Astrocyte (in vitro differentiated cells and primary cell): ENCODE results near the gene TGM3. TPM values are rescaled to one million over a fixed set of nuclear protein-coding genes. Genes with fewer than 3 reads are reported as not detected.

Experiments
- DNase-seq: peaks from one replicate; pipeline ENCODE4 v3.0.0-alpha.2; 2010; ENCODE audit warnings: low read depth
- FAIRE-seq: peaks from 2 replicates; lab custom pipeline; 2011; peaks lifted over from hg19 to GRCh38; lab: Jason Lieb, UNC
- H2AFZ ChIP-seq: 2 replicates; pipeline ENCODE4 v1.6.0; 2012; ENCODE audit warnings: low read depth, low read length, inconsistent platforms
- H3K27ac ChIP-seq: 2 replicates; pipeline ENCODE4 v1.5.1; 2011; ENCODE audit warnings: low read depth, low read length, inconsistent platforms
- H3K27me3 ChIP-seq: 2 replicates; pipeline ENCODE4 v1.6.0; 2011; ENCODE audit warnings: low read length, inconsistent platforms; ENCODE audit not compliant: insufficient read depth
- H3K36me3 ChIP-seq: 2 replicates; pipeline ENCODE4 v1.5.1; 2011; ENCODE audit warnings: low read length, inconsistent platforms; ENCODE audit not compliant: insufficient read depth
- H3K4me1 ChIP-seq: 2 replicates; pipeline ENCODE4 v1.5.1; 2011; ENCODE audit warnings: low read length, inconsistent platforms; ENCODE audit not compliant: insufficient read depth
- H3K4me2 ChIP-seq: 2 replicates; pipeline ENCODE4 v1.6.0; 2012; ENCODE audit warnings: low read length, inconsistent platforms
- H3K4me3 ChIP-seq: 2 replicates; pipeline ENCODE4 v1.5.1; 2011; ENCODE audit warnings: low read depth, mild to moderate bottlenecking, low read length, inconsistent platforms; ENCODE audit not compliant: insufficient read depth
- H3K79me2 ChIP-seq: 2 replicates; pipeline ENCODE4 v1.6.0; 2012; ENCODE audit warnings: mild to moderate bottlenecking, low read length, inconsistent platforms; ENCODE audit not compliant: insufficient read depth
- H3K9ac ChIP-seq: 2 replicates; pipeline ENCODE4 v1.6.0; 2012; ENCODE audit warnings: mild to moderate bottlenecking, low read length, inconsistent platforms
- H3K9me3 ChIP-seq: 2 replicates; pipeline ENCODE4 v1.5.1; 2012; ENCODE audit warnings: low read depth, mild to moderate bottlenecking, low read length, inconsistent platforms; ENCODE audit not compliant: insufficient read depth
- H4K20me1 ChIP-seq: 2 replicates; pipeline ENCODE4 v1.6.0; 2012; ENCODE audit warnings: low read length, inconsistent platforms; ENCODE audit not compliant: insufficient read depth
- H3K27ac Mint-ChIP-seq: one replicate; pipeline ENCODE4 v1.8.0; 2021; ENCODE audit warnings: mild to moderate bottlenecking, mixed read lengths; ENCODE audit not compliant: unreplicated experiment
- H3K27me3 Mint-ChIP-seq: one replicate; pipeline ENCODE4 v1.8.0; 2021; ENCODE audit warnings: low read depth, mixed read lengths; ENCODE audit not compliant: unreplicated experiment
- H3K36me3 Mint-ChIP-seq: one replicate; pipeline ENCODE4 v1.8.0; 2021; ENCODE audit warnings: low read depth, mixed read lengths; ENCODE audit not compliant: unreplicated experiment
- H3K4me1 Mint-ChIP-seq: one replicate; pipeline ENCODE4 v1.8.0; 2021; ENCODE audit warnings: low read depth, mixed read lengths; ENCODE audit not compliant: unreplicated experiment
- H3K4me3 Mint-ChIP-seq: one replicate; pipeline ENCODE4 v1.8.0; 2021; ENCODE audit warnings: mild to moderate bottlenecking, moderate library complexity, mixed read lengths; ENCODE audit not compliant: unreplicated experiment
- H3K9me3 Mint-ChIP-seq: one replicate; pipeline ENCODE4 v1.8.0; 2021; ENCODE audit warnings: mild to moderate bottlenecking, mixed read lengths; ENCODE audit not compliant: unreplicated experiment
- CTCF ChIP-seq: IDR thresholded peaks from 2 replicates; pipeline ENCODE4 v1.5.1; 2011; ENCODE audit warnings: low read depth, mild to moderate bottlenecking, inconsistent platforms, low read length, moderate library complexity; ENCODE audit not compliant: insufficient read depth
- EZH2 ChIP-seq: IDR thresholded peaks from 2 replicates; pipeline ENCODE4 v1.6.1; 2012; ENCODE audit warnings: mild to moderate bottlenecking, low read length, inconsistent platforms; ENCODE audit not compliant: insufficient read depth
- total RNA-seq: library from RNA; stranded (reverse); gene quantifications from 2 replicates; pipeline ENCODE4 v1.2.1, GENCODE V29; 2021

Gene TGM3
- total RNA-seq, 1 donor from 2014 or later = not detected

GRCh38 chr20:2305029-2305428 lies 9.2 kb downstream of the TGM3 start:
- H3K9me3 ChIP-seq = no peaks in the 10 kb centered on the region
- no peak overlapping the region for H3K4me2 ChIP-seq
- DNase-seq (no peak), FAIRE-seq (no peak)
- Mint-ChIP-seq H3K36me3 (no peaks in the 10 kb centered on the region), H3K4me3 (no peak overlapping the region), H3K27me3 (peaks cover 42% of the 10 kb centered on the region), H3K4me1 (peaks cover 3% of the 10 kb centered on the region), H3K27ac (no peak overlapping the region), H3K9me3 (no peaks in the 10 kb centered on the region)
- no peak overlapping the region for H3K9ac ChIP-seq
- H4K20me1 ChIP-seq = no peaks in the 10 kb centered on the region
- H3K79me2 ChIP-seq = no peaks in the 10 kb centered on the region
- H3K4me3 ChIP-seq = no peak overlapping the region
- H3K27ac ChIP-seq = no peak overlapping the region
- no peak for TF ChIP-seq CTCF
- TF ChIP-seq EZH2 = no peak
- no peak overlapping the region for H2AFZ ChIP-seq
- no peaks in the 10 kb centered on the region for H3K27me3 ChIP-seq
- H3K4me1 ChIP-seq = no peaks in the 10 kb centered on the region
- no peaks in the 10 kb centered on the region for H3K36me3 ChIP-seq

DNA sequence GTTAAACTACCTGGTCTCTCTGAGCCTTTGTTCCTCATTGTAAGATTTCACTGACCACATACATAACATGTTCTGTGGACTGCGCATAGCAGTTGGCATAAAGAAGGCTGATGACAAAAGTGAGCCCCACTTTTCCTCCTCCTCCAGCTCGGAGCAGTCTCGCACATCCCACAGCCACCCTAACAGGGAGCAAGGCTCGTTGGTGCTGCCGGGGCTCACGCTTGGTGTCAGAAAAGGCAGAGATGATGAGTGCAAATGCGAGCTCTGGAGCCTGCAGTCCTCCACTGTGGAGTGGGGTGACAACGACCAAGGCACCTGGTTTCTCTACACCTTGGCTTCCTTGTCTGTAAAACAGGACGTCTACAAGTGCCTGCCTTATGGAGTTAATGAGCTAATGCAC lies 9.7 kb downstream of the TGM3 start:
- H3K27ac Mint-ChIP-seq = no peak overlapping the region
- H3K9me3 Mint-ChIP-seq = no peaks in the 10 kb centered on the region
- H3K4me3 Mint-ChIP-seq = no peak overlapping the region
- H3K36me3 Mint-ChIP-seq = no peaks in the 10 kb centered on the region
- H3K4me1 ChIP-seq = no peaks in the 10 kb centered on the region
- peaks cover 45% of the 10 kb centered on the region for H3K27me3 Mint-ChIP-seq
- no peaks in the 10 kb centered on the region for H3K79me2 ChIP-seq
- H3K27ac ChIP-seq = no peak overlapping the region
- TF ChIP-seq CTCF (no peak), EZH2 (no peak)
- H2AFZ ChIP-seq = no peak overlapping the region
- H3K4me3 ChIP-seq = no peak overlapping the region
- FAIRE-seq = no peak
- no peak overlapping the region for H3K9ac ChIP-seq
- H3K27me3 ChIP-seq = no peaks in the 10 kb centered on the region
- no peaks in the 10 kb centered on the region for H3K36me3 ChIP-seq
- no peaks in the 10 kb centered on the region for H3K9me3 ChIP-seq
- no peaks in the 10 kb centered on the region for H4K20me1 ChIP-seq
- no peak overlapping the region for H3K4me2 ChIP-seq
- no peak for DNase-seq
- peaks cover 3% of the 10 kb centered on the region for H3K4me1 Mint-ChIP-seq

DNA sequence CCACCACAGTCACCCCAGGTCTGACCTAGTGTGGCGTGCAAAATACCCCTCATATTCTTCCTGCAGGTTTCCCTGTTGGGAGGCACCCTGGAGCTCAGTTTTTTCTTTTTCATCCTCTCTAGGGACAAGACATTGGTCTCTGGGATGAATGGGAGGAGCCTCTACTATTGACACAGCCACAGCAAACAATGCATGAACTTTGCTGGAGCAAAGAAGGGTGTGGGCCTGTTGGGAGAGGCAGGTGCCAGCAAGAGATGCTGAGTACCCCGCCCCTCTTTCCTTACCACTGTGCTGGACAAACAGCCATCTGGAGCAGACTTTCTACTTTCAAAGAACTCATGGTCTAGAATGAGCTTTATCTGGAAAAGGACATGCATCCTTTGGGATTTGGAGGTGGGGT lies 10.1 kb downstream of the TGM3 start:
- Histone ChIP-seq H3K4me2 (no peak overlapping the region), H3K9ac (no peak overlapping the region), H3K27me3 (no peaks in the 10 kb centered on the region), H3K27ac (no peak overlapping the region), H3K79me2 (no peaks in the 10 kb centered on the region), H3K4me3 (no peak overlapping the region), H3K36me3 (no peaks in the 10 kb centered on the region), H3K9me3 (no peaks in the 10 kb centered on the region), H3K4me1 (no peaks in the 10 kb centered on the region), H2AFZ (no peak overlapping the region), H4K20me1 (no peaks in the 10 kb centered on the region)
- TF ChIP-seq CTCF (no peak), EZH2 (no peak)
- H3K27me3 Mint-ChIP-seq = peaks cover 48% of the 10 kb centered on the region
- no peak overlapping the region for H3K27ac Mint-ChIP-seq
- FAIRE-seq = no peak
- H3K9me3 Mint-ChIP-seq = no peaks in the 10 kb centered on the region
- no peaks in the 10 kb centered on the region for H3K36me3 Mint-ChIP-seq
- no peak overlapping the region for H3K4me3 Mint-ChIP-seq
- peaks cover 1% of the 10 kb centered on the region for H3K4me1 Mint-ChIP-seq
- DNase-seq = no peak
